OCI-LY1 (cell line): ENCODE results near the gene TNRC6A.

ENCODE experiments used
- H2AFZ ChIP-seq: fragments of 200-600 bp; sonication (generic), shearing (Covaris generic); 2 replicates; pipeline ENCODE4 v1.6.0; 2014; ENCODE audit warnings: antibody characterized with exemption, mild to moderate bottlenecking, low read length
- H3F3A ChIP-seq: fragments of 200-600 bp; sonication (generic), shearing (Covaris generic); 2 replicates; pipeline ENCODE4 v1.6.0; 2014; ENCODE audit warnings: mild to moderate bottlenecking, antibody characterized with exemption, low read length, moderate library complexity; ENCODE audit not compliant: insufficient read depth
- H3K27ac ChIP-seq: fragments of 200-600 bp; sonication (generic); 2 replicates; pipeline ENCODE4 v1.5.1; 2014; ENCODE audit warnings: low read length, mixed run types, mild to moderate bottlenecking, low read depth; ENCODE audit not compliant: poor library complexity, severe bottlenecking
- H3K27me3 ChIP-seq: fragments of 200-600 bp; sonication (generic); 2 replicates; pipeline ENCODE4 v1.6.0; 2014; ENCODE audit warnings: antibody characterized with exemption, mild to moderate bottlenecking, low read length, moderate library complexity; ENCODE audit not compliant: insufficient read depth
- H3K36me3 ChIP-seq: fragments of 200-600 bp; sonication (generic); 2 replicates; pipeline ENCODE4 v1.6.1; 2014; ENCODE audit warnings: mild to moderate bottlenecking, antibody characterized with exemption, low read length, moderate library complexity, mixed read lengths; ENCODE audit not compliant: insufficient read depth
- H3K4me1 ChIP-seq: fragments of 200-600 bp; sonication (generic); 2 replicates; pipeline ENCODE4 v1.5.1; 2014; ENCODE audit warnings: mild to moderate bottlenecking, low read length, moderate library complexity; ENCODE audit not compliant: insufficient read depth, severe bottlenecking
- H3K4me2 ChIP-seq: fragments of 200-600 bp; sonication (generic), shearing (Covaris generic); 2 replicates; pipeline ENCODE4 v1.6.1; 2014; ENCODE audit warnings: low read length
- H3K4me3 ChIP-seq: fragments of 200-600 bp; sonication (generic); 2 replicates; pipeline ENCODE4 v1.5.1; 2014; ENCODE audit warnings: low read length, low read depth, mild to moderate bottlenecking, mixed read lengths; ENCODE audit not compliant: poor library complexity, severe bottlenecking
- H3K79me2 ChIP-seq: fragments of 200-600 bp; shearing (Covaris generic); 2 replicates; pipeline ENCODE4 v1.6.1; 2016; ENCODE audit warnings: mixed run types, low read length, mixed read lengths; ENCODE audit not compliant: insufficient read depth
- H3K9ac ChIP-seq: fragments of 200-600 bp; sonication (generic), shearing (Covaris generic); 2 replicates; pipeline ENCODE4 v1.6.1; 2014; ENCODE audit warnings: mild to moderate bottlenecking, low read length, mixed read lengths
- H3K9me2 ChIP-seq: fragments of 200-600 bp; sonication (generic), shearing (Covaris generic); 2 replicates; pipeline ENCODE4 v1.6.1; 2014; ENCODE audit warnings: low read depth, mild to moderate bottlenecking, low read length, mixed read lengths
- H3K9me3 ChIP-seq: fragments of 200-600 bp; shearing (Covaris generic); 2 replicates; pipeline ENCODE4 v1.6.1; 2014; ENCODE audit warnings: low read length, mixed read lengths
- H4K20me1 ChIP-seq: fragments of 200-600 bp; sonication (generic), shearing (Covaris generic); 2 replicates; pipeline ENCODE4 v1.6.0; 2016; ENCODE audit warnings: mild to moderate bottlenecking, low read length; ENCODE audit not compliant: insufficient read depth
- EZH2 ChIP-seq: fragments of 200-600 bp; sonication (generic), shearing (Covaris generic); IDR thresholded peaks from 2 replicates; pipeline ENCODE4 v1.8.0; 2017; ENCODE audit warnings: borderline replicate concordance, mixed run types, mild to moderate bottlenecking, antibody characterized with exemption, low read length, moderate library complexity, mixed read lengths
- TF ChIP-seq, protein P1 (sequence below): fragments of 200-600 bp; sonication (generic), shearing (Covaris generic); IDR thresholded peaks from 2 replicates; pipeline ENCODE4 v1.5.1; 2017; ENCODE audit warnings: mild to moderate bottlenecking, antibody characterized with exemption, low read length, moderate library complexity, mixed read lengths

Gene TNRC6A

DNA sequence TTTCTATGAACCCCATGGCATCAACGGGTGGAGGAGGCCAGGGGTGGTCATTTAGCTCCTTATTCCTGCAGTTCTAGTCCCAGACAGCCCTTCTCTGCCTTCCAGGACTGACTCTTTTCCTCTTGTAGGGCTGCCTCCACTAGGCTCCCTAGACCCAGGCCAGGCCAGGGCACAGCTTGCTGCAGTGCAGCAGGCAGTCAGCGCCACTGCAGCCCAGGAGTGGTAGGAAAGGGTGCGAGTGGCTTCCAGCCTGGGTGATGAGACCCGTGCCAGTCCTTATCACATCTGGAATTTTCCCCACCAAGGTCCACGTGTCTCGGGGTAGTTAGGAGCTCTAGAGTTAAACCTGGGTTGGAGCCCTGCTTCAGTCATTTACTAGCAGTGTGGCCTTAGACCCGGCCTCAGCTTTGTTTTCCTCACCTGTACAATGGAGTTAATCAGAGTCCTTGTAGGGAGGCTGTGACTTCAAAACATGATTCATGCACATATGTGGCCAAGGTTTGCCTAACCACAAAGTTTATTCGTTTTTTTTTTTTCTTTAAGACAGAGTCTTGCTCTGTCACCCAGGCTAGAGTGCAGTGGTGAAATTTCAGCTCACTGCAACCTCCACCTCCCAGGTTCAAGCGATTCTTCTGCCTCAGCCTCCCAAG lies 121.0 kb downstream of the TNRC6A start:
- Histone ChIP-seq H3K79me2 (no peaks in the 10 kb centered on the region), H3F3A (no peaks in the 10 kb centered on the region), H3K9me3 (no peaks in the 10 kb centered on the region), H2AFZ (no peak overlapping the region), H3K27me3 (no peaks in the 10 kb centered on the region), H3K9me2 (no peaks in the 10 kb centered on the region), H3K27ac (no peak overlapping the region), H3K4me3 (no peak overlapping the region), H3K4me2 (no peak overlapping the region), H4K20me1 (no peaks in the 10 kb centered on the region), H3K4me1 (no peaks in the 10 kb centered on the region), H3K9ac (no peak overlapping the region), H3K36me3 (no peaks in the 10 kb centered on the region)
- TF ChIP-seq EZH2 = no peak
- TF ChIP-seq, protein P1, sequence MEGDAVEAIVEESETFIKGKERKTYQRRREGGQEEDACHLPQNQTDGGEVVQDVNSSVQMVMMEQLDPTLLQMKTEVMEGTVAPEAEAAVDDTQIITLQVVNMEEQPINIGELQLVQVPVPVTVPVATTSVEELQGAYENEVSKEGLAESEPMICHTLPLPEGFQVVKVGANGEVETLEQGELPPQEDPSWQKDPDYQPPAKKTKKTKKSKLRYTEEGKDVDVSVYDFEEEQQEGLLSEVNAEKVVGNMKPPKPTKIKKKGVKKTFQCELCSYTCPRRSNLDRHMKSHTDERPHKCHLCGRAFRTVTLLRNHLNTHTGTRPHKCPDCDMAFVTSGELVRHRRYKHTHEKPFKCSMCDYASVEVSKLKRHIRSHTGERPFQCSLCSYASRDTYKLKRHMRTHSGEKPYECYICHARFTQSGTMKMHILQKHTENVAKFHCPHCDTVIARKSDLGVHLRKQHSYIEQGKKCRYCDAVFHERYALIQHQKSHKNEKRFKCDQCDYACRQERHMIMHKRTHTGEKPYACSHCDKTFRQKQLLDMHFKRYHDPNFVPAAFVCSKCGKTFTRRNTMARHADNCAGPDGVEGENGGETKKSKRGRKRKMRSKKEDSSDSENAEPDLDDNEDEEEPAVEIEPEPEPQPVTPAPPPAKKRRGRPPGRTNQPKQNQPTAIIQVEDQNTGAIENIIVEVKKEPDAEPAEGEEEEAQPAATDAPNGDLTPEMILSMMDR = no peak

- Histone ChIP-seq H3F3A (no peaks in the 10 kb centered on the region), H4K20me1 (no peaks in the 10 kb centered on the region), H3K9me2 (no peaks in the 10 kb centered on the region), H3K36me3 (no peaks in the 10 kb centered on the region), H3K4me1 (no peaks in the 10 kb centered on the region), H2AFZ (no peak overlapping the region), H3K27me3 (no peaks in the 10 kb centered on the region), H3K79me2 (no peaks in the 10 kb centered on the region), H3K4me3 (no peak overlapping the region), H3K9ac (no peak overlapping the region), H3K9me3 (no peaks in the 10 kb centered on the region), H3K4me2 (no peak overlapping the region), H3K27ac (no peak overlapping the region)
- no peak for TF ChIP-seq EZH2
- TF ChIP-seq, protein P1 = no peak
Measured at GRCh38 chr16:24851700-24852099, 122.2 kb downstream of the TNRC6A start.

GRCh38 chr16:24852281-24852721 lies 122.8 kb downstream of the TNRC6A start:
- no peak overlapping the region for H3K4me3 ChIP-seq
- H3K9me2 ChIP-seq = no peaks in the 10 kb centered on the region
- no peak overlapping the region for H3K9ac ChIP-seq
- H3F3A ChIP-seq = no peaks in the 10 kb centered on the region
- no peak overlapping the region for H3K27ac ChIP-seq
- H2AFZ ChIP-seq = no peak overlapping the region
- H3K36me3 ChIP-seq = no peaks in the 10 kb centered on the region
- TF ChIP-seq EZH2 = no peak
- TF ChIP-seq, protein P1 = no peak
- H3K4me2 ChIP-seq = no peak overlapping the region
- no peaks in the 10 kb centered on the region for H3K27me3 ChIP-seq
- no peaks in the 10 kb centered on the region for H3K4me1 ChIP-seq
- H3K9me3 ChIP-seq = no peaks in the 10 kb centered on the region
- H3K79me2 ChIP-seq = no peaks in the 10 kb centered on the region
- no peaks in the 10 kb centered on the region for H4K20me1 ChIP-seq
